Dermis microvascular lymphatic vessel endothelial cell (primary cell): ENCODE results near the gene SMAD1. TPM values are rescaled to one million over a fixed set of nuclear protein-coding genes. Genes with fewer than 3 reads are reported as not detected.
"Not testable (repeated sequence)": the region's sequence is repeated elsewhere in the genome, so short reads cannot be mapped to it uniquely, and the experiment has no call there.

Experiments
- DNase-seq, 2 donors: peaks; one replicate each; pipeline versions ENCODE4 v3.0.0 to v3.0.0-alpha.2; 2010; ENCODE audit warnings: low read depth in 2 of 2
- total RNA-seq: library from RNA; depleted of rRNA; stranded (reverse); fragments of >200 nt; gene quantifications from 2 replicates; pipeline ENCODE4 v1.2.1, GENCODE V29; 2014

Gene SMAD1
- total RNA-seq, 1 donor from 2014 or later = 68.4 TPM

GRCh38 chr4:145563293-145563985 is 81.8 kb downstream of the SMAD1 start:
- no peak for DNase-seq

GRCh38 chr4:145564540-145564939 is 82.9 kb downstream of the SMAD1 start:
- DNase-seq = peak in 1 of 2 donors; percentile 52

DNA sequence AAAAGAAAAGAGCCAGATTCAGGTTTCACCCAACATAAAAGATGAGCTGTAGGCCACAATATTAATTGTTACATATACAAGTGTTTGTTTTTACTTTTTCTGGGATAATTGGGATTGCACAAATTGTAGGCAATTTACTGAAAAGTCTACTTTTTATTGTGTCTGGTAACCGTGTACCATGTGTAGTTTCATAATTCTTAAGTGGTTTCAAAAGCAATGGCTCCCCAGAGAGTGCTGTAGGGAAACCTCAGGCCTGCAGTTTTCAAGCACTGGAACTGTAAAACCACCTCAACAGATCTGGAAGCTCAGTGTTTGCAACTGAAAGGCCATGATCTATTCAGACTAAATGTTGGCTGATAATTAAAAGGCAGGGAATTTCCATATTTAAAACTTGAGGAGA is 83.7 kb downstream of the SMAD1 start:
- DNase-seq = no peak

DNA sequence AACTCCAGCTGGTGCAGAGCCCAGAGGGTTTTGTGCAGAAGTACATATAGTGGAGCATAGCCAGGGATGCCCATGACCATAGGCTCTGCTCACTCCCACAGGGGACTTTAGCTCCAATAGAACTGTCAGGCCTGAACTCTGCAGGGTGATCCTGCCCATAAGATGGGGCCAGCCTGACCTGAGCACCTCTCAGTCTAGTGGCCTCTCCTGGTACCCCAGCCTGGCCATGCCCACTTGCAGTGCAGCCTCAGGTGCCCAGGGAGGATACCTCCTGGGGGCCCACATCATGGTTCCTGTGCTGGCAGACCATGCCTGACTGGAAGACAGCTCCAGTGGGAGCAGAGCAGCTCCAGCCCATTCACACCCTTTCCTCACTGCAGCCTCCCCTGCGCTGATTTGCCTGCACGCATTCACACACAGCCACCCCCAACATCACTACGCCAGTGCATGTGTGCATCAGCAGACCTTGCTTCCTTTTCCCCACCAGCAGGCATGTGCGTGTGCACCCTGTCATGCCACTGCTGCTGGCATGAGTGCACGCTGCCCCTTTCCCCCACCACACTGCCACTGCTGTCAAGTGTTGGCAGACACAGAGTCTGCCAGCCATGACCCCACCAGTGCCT is 84.5 kb downstream of the SMAD1 start:
- DNase-seq = no peak

DNA sequence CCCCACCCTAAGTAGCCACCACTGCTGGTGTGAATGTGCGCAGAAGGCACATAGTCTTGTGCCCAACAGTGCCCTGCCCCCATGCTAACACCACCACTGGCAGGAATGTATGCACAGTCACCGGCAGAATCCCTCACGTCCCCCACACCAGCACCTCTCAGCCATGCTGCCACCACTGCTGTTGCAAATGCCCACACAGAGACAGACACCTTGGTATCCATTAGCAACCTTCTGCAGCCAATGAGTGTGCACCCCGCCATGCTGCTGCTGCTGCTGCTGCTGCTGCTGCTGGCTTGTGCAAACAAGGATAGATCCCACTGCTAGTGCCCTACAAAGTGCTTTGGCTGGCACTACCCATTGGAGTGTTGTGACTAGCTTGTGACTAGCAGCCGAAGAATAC is 85.1 kb downstream of the SMAD1 start:
- no peak for DNase-seq

DNA sequence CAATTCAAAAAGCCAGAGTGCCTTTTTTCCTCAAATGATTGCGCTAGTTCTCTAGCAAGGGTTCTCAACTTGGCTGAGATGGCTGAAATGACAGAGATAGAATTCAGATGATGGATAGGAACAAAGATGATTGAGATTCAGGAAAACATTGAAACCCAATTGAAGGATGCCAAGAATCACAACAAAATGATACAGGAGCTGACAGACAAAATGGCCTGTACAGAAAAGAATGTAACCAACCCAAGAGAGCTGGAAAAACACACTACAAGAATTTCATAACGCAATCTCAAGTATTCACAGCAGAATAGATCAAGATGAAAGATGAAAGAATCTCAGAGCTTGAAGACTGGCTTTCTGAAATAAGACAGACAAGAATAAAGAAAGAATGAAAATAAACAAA is 85.9 kb downstream of the SMAD1 start:
- no peak for DNase-seq

- not testable (repeated sequence) for DNase-seq
Measured at GRCh38 chr4:145574546-145574945, 92.9 kb downstream of the SMAD1 start.

DNA sequence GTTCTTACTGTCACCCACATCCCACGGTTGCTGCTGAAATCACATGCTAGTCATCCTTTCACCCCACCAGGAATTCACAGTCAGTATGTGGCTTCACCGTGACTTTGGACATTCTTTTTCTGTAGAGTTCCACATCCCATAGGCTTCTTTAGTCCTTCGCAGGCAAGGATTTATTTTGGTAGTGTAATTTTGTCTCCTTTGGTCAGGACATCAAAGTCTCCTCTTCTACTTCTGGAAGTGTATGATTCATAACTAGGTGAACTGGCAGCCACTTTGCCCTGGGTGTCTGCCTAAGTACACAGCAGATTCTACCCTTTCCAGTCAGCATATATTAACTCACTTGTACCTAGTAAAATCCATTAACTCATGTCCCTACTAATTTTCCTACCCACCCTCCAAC is 99.3 kb downstream of the SMAD1 start:
- DNase-seq = no peak

GRCh38 chr4:145583191-145584055 is 101.8 kb downstream of the SMAD1 start:
- DNase-seq = no peak

DNA sequence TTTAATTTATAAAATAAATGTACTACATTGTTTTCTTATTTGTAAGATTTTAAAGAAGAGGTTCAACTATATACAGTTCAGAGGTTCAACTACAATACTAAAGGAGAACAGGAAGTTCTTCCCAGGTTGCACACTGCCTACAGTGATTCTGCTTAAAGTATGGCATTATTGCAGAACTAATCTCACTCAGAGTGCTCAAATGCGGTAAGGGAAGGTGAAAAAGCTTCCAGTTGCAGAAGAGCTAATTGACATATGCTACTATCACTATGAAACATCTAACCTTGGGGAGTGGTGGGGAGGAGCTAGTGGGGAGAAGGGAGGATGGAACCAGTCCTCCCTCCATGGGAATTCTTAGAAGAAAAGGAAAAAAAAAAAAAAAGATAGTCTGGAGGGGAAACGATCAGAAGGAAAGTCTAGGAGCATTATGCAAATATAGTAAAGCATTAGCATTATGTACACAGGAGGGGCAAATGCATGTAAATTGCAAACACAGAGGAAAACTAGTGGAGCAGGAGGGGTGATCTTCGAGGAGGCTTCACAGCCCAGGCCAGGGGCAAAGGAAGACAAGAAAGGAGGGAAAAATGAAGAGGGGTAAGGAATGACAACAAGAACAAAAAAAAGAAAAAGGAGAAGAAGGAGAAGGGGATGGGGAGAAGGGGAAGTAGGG is 105.6 kb downstream of the SMAD1 start:
- no peak for DNase-seq

DNA sequence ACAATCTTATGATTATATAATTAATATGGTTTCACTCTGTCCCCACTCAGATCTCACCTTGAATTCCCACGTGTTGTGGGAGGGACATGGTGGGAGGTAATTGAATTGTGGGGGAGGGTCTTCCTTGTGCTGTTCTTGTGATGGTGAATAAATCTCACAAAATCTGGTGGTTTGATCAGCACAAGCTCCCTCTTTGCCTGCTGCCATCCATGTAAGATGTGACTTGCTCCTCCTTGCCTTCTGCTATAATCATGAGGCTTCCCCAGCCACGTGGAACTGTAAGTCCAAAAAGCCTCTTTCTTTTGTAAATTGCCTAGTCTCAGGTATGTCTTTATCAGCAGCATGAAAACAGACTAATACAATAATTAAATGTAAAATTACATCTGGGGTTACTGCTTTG is 107.7 kb downstream of the SMAD1 start:
- not testable (repeated sequence) for DNase-seq

GRCh38 chr4:145589916-145590702 is 108.5 kb downstream of the SMAD1 start:
- no peak for DNase-seq

- DNase-seq = no peak
Measured at GRCh38 chr4:145602129-145602760, 120.6 kb downstream of the SMAD1 start.

- no peak for DNase-seq
Measured at GRCh38 chr4:145605941-145606340, 124.3 kb downstream of the SMAD1 start.

Other genes starting within 250 kb of the SMAD1 start
- gene MMAA, start 137.5 kb downstream of the SMAD1 start, total RNA-seq = 1.5 and 1.8 TPM in 2 replicates
- not detected in 2 replicates for gene C4orf51, start 198.3 kb downstream of the SMAD1 start, total RNA-seq